ENCODE results near the gene SUPT6H. TPM values are rescaled to one million over a fixed set of nuclear protein-coding genes. Genes with fewer than 3 reads are reported as not detected.
"Not testable (repeated sequence)": the region's sequence is repeated elsewhere in the genome, so short reads cannot be mapped to it uniquely, and the experiment has no call there.

SUPT6H gene
- total and polyA plus RNA-seq, 2 donors (not counting 1 experiment from before 2014, with no cell fraction given): 35.8 to 110 TPM

DNA sequence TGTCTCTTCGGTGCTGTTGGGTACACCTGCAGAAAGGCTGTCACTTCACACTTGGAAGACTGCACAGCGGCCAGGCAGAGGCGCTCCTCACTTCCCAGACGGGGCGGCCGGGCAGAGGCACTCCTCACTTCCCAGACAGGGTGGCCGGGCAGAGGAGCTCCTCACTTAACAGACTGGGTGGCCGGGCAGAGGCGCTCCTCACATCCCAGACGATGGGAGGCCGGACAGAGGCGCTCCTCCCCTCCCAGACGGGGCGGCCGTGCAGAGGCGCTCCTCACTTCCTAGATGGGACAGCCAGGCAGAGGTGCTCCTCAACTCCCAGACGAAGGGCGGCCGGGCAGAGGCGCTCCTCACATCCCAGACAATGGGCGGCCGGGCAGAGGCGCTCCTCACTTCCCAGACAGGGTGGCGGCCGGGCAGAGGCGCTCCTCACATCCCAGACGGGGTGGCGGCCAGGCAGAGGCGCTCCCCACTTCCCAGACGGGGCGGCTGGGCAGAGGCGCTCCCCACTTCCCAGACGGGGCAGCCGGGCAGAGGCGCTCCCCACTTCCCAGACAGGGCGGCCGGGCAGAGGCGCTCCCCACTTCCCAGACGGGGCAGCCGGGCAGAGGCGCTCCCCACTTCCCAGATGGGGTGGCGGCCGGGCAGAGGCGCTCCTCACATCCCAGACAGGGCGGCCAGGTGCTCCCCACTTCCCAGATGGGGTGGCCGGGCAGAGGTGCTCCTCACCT is 3.1 kb upstream of the SUPT6H start:
- Histone ChIP-seq H4K20me1 (ENCODE audit: control insufficient read depth, insufficient read depth, low read length, poor library complexity, severe bottlenecking) (peaks cover 11% of the 10 kb centered on the region), H3K79me2 (ENCODE audit: control insufficient read depth, insufficient read depth, low read length) (peaks cover 89% of the 10 kb centered on the region), H3K4me1 (ENCODE audit: control insufficient read depth in 2 of 2, insufficient read depth in 2 of 2, low read length in 2 of 2) (peaks cover 22 to 27% of the 10 kb centered on the region in 2 donors), H3K36me3 (replicated peaks in 1 of 2; ENCODE audit: control extremely low read depth in 1 of 2, control insufficient read depth in 1 of 2, extremely low read depth in 1 of 2, insufficient read depth in 2 of 2, low read length in 1 of 2) (peaks cover 3 to 17% of the 10 kb centered on the region in 2 experiments)
- DNase-seq; H2AFZ ChIP-seq (ENCODE audit: insufficient read depth, low read depth, low read length, poor library complexity, severe bottlenecking); H3K9me3 ChIP-seq (ENCODE audit: control extremely low read depth in 1 of 3, control insufficient read depth in 2 of 3, insufficient read depth in 1 of 3, low read length in 2 of 3); ATAC-seq (ENCODE audit: low read depth); H3K9ac ChIP-seq (ENCODE audit: low read length); H3K27ac ChIP-seq (ENCODE audit: low read length in 2 of 2); H3K27me3 Mint-ChIP-seq; H3K27me3 ChIP-seq (replicated peaks in 1 of 4; ENCODE audit: control extremely low read depth in 1 of 4, control insufficient read depth in 3 of 4, insufficient read depth in 4 of 4, low read length in 3 of 4); H3K27ac Mint-ChIP-seq; H3K4me3 ChIP-seq (ENCODE audit: control extremely low read depth in 1 of 5, extremely low read depth in 1 of 5, insufficient read depth in 1 of 5, low read depth in 2 of 5, low read length in 4 of 5); intact Hi-C loops (cut with micrococcal nuclease); H3K9me3 Mint-ChIP-seq (ENCODE audit: insufficient read depth); H3K4me3 Mint-ChIP-seq; CTCF ChIA-PET; H3K4me2 ChIP-seq (replicated peaks; ENCODE audit: low read depth, low read length, poor library complexity, severe bottlenecking): not testable (repeated sequence)
- H3K4me1 Mint-ChIP-seq: peaks cover 41% of the 10 kb centered on the region
- WGBS (ENCODE audit: insufficient coverage): 98% methylated on average over 45 of the region's 46 CpGs
- POLR2A ChIA-PET: interaction anchor here (0.7 kb wide), 1 partner anchor 250 kb away, joined by 6 read pairs; no protein-coding TSS in a partner anchor

GRCh38 chr17:28659497-28659881 is 2.5 kb upstream of the SUPT6H start:
- H3K4me2 ChIP-seq (replicated peaks; ENCODE audit: low read depth, low read length, poor library complexity, severe bottlenecking); ATAC-seq (ENCODE audit: low read depth); DNase-seq; H2AFZ ChIP-seq (ENCODE audit: insufficient read depth, low read depth, low read length, poor library complexity, severe bottlenecking); H3K27me3 ChIP-seq (replicated peaks in 1 of 4; ENCODE audit: control extremely low read depth in 1 of 4, control insufficient read depth in 3 of 4, insufficient read depth in 4 of 4, low read length in 3 of 4); CTCF ChIA-PET; H3K9me3 ChIP-seq (ENCODE audit: control extremely low read depth in 1 of 3, control insufficient read depth in 2 of 3, insufficient read depth in 1 of 3, low read length in 2 of 3); POLR2A ChIA-PET; intact Hi-C loops (cut with micrococcal nuclease); H3K9ac ChIP-seq (ENCODE audit: low read length); H3K4me3 ChIP-seq (ENCODE audit: control extremely low read depth in 1 of 5, extremely low read depth in 1 of 5, insufficient read depth in 1 of 5, low read depth in 2 of 5, low read length in 4 of 5); H3K27ac Mint-ChIP-seq; H3K27ac ChIP-seq (ENCODE audit: low read length in 2 of 2); H3K9me3 Mint-ChIP-seq (ENCODE audit: insufficient read depth); H3K27me3 Mint-ChIP-seq: not testable (repeated sequence)
- Histone ChIP-seq H3K4me1 (ENCODE audit: control insufficient read depth in 2 of 2, insufficient read depth in 2 of 2, low read length in 2 of 2) (peaks cover 22 to 29% of the 10 kb centered on the region in 2 donors), H3K79me2 (ENCODE audit: control insufficient read depth, insufficient read depth, low read length) (peaks cover 89% of the 10 kb centered on the region), H3K36me3 (replicated peaks in 1 of 2; ENCODE audit: control extremely low read depth in 1 of 2, control insufficient read depth in 1 of 2, extremely low read depth in 1 of 2, insufficient read depth in 2 of 2, low read length in 1 of 2) (peaks cover 3 to 17% of the 10 kb centered on the region in 2 experiments), H4K20me1 (ENCODE audit: control insufficient read depth, insufficient read depth, low read length, poor library complexity, severe bottlenecking) (peaks cover 11% of the 10 kb centered on the region)
- H3K4me1 Mint-ChIP-seq: peaks cover 46% of the 10 kb centered on the region
- H3K4me3 Mint-ChIP-seq: peak overlapping the region; percentile 41
- 97% methylated on average over 21 of the region's 23 CpGs for WGBS (ENCODE audit: insufficient coverage)
